GM15510 (cell line): Measurements from ENCODE around the gene CNKSR2.

Experiments used
- POLR2A ChIP-seq: IDR thresholded peaks from 3 replicates; pipeline ENCODE4 v1.6.1; 2011; ENCODE audit warnings: borderline replicate concordance; ENCODE audit not compliant: insufficient read length; ENCODE audit errors: extremely low read depth

CNKSR2 gene

GRCh38 chrX:21632027-21632426, 257.8 kb downstream of the CNKSR2 start:
- no peak for TF ChIP-seq POLR2A

- TF ChIP-seq POLR2A, result no peak
These were observed 264.1 kb downstream of the CNKSR2 start for GRCh38 chrX:21638311-21638710.

GRCh38 chrX:21639775-21640174, 265.6 kb downstream of the CNKSR2 start:
- TF ChIP-seq POLR2A, result no peak

GRCh38 chrX:21645431-21645830, 271.2 kb downstream of the CNKSR2 start:
- no peak for TF ChIP-seq POLR2A

GRCh38 chrX:21645886-21646285, 271.7 kb downstream of the CNKSR2 start:
- no peak for TF ChIP-seq POLR2A

- TF ChIP-seq POLR2A, result no peak
These were observed 281.8 kb downstream of the CNKSR2 start for GRCh38 chrX:21655901-21656586.

GRCh38 chrX:21656587-21657317, 282.5 kb downstream of the CNKSR2 start:
- no peak for TF ChIP-seq POLR2A

GRCh38 chrX:21657318-21658151, 283.3 kb downstream of the CNKSR2 start:
- TF ChIP-seq POLR2A, result no peak

- no peak for TF ChIP-seq POLR2A
These were observed 284.0 kb downstream of the CNKSR2 start, which contains the start of gene KLHL34 for GRCh38 chrX:21658152-21658737. Gene KLHL34, minus strand, starts transcription at chrX:21658330. Its CDS starts 542 bp downstream, at chrX:21657788.

- no peak for TF ChIP-seq POLR2A
These were observed 284.5 kb downstream of the CNKSR2 start for GRCh38 chrX:21658746-21659145.

GRCh38 chrX:21659320-21659719, 285.1 kb downstream of the CNKSR2 start:
- TF ChIP-seq POLR2A, result no peak

- no peak for TF ChIP-seq POLR2A
These were observed 285.9 kb downstream of the CNKSR2 start for GRCh38 chrX:21660156-21660555.

GRCh38 chrX:21661316-21661715, 287.1 kb downstream of the CNKSR2 start:
- no peak for TF ChIP-seq POLR2A

GRCh38 chrX:21662761-21663160, 288.5 kb downstream of the CNKSR2 start:
- TF ChIP-seq POLR2A, result no peak

GRCh38 chrX:21666252-21666651, 292.0 kb downstream of the CNKSR2 start:
- TF ChIP-seq POLR2A, result no peak
